GM12801 (cell line): Measurements from ENCODE around the gene TMEM135.

Experiments used
- TF ChIP-seq, protein P1 (sequence below): IDR thresholded peaks from one replicate; pipeline ENCODE4 v1.5.1; 2011; ENCODE audit warnings: control low read depth; ENCODE audit not compliant: insufficient read length; ENCODE audit errors: extremely low read depth

Gene TMEM135

DNA sequence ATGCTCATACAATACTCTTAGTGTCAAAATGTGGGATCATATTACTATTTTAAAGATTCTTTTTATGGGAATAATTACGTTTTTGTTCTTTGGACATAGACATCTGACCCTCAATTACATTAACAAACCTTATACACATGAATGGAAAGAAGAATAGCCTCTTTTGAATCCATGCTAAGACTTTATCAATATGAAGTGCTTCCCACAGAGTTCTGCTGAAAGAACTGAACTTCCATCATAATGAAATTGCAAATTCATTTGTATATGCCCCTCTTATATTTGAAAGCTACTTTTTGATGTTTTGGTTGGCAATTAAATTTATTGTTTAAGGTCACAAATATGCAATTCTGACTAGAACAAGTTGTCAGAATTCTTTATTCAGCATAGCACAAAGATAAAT, 254.9 kb downstream of the TMEM135 start:
- TF ChIP-seq, protein P1, sequence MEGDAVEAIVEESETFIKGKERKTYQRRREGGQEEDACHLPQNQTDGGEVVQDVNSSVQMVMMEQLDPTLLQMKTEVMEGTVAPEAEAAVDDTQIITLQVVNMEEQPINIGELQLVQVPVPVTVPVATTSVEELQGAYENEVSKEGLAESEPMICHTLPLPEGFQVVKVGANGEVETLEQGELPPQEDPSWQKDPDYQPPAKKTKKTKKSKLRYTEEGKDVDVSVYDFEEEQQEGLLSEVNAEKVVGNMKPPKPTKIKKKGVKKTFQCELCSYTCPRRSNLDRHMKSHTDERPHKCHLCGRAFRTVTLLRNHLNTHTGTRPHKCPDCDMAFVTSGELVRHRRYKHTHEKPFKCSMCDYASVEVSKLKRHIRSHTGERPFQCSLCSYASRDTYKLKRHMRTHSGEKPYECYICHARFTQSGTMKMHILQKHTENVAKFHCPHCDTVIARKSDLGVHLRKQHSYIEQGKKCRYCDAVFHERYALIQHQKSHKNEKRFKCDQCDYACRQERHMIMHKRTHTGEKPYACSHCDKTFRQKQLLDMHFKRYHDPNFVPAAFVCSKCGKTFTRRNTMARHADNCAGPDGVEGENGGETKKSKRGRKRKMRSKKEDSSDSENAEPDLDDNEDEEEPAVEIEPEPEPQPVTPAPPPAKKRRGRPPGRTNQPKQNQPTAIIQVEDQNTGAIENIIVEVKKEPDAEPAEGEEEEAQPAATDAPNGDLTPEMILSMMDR: no peak

DNA sequence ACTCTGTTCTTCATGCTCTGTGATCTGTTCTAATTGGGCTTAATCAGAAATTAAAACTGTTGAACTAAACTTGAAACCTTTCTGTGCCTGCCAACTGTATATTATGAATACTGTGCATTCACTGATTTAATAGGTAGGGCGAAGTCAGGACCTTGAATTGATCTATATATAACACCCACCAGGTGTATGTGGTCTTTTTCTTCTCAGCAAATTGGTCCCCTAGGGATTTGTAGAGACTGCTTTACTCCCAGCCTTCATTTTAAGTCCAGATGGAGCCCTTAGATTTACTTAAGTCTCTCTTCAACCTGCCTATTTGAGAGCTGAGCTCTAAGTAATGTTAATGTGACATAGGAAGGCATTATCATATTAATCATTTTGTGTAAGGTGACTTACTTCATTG, 257.5 kb downstream of the TMEM135 start:
- TF ChIP-seq, protein P1: no peak

DNA sequence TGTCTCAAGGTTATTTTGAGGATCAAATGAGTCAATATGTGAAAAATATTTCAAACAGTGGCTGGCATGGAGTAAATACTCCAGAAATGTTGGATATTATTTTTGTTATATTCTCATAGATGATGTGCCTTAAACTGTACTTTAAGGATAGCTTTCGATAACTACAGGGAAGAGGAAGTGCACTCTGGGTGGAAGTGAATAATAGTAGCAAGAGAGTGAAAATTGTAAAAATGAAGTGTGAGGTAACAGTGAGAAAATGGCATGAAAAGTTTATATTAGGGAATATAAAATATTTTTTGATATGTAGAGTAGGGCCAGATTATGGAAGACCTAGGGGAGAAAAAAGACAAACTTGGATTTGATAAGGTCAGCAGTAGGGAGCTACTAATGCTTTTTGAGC, 258.9 kb downstream of the TMEM135 start:
- TF ChIP-seq, protein P1: no peak

DNA sequence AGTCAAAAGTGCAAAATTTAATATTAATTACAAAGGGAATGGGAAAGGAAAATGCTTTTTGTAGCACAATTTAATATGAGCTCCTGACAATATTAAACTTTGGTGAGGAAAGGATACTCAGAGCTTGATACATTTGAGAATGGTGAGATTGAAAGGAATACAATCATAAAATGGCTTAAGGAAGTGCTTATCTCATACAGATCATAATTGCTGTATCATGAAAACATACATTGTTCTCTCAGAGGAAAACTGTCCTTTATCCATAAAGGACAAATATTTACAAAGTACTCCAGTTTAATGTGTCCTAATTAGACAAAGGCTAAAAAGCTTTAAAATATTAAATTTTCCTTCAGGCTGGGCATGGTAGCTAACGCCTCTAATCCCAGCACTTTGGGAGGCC, 260.4 kb downstream of the TMEM135 start:
- TF ChIP-seq, protein P1: no peak

DNA sequence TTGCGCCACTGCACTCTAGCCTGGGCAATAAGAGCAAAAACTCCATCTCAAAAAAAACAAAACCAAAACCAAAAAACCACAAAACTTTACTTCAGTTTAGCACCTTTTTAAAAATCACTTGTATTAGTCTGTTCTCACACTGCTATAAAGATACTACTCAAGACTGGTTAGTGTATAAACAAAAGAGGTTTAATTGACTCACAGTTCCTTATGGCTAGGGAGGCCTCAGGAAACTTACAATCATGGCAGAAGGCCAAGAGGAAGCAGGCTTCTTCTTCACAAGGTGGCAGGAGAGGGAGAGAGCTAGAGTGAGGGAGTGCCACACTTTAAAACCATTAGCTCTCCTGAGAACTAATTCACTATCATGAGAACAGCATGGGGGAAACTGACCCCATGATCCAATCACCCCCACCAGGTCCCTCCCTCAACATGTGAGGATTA, 261.3 kb downstream of the TMEM135 start:
- TF ChIP-seq, protein P1: no peak

DNA sequence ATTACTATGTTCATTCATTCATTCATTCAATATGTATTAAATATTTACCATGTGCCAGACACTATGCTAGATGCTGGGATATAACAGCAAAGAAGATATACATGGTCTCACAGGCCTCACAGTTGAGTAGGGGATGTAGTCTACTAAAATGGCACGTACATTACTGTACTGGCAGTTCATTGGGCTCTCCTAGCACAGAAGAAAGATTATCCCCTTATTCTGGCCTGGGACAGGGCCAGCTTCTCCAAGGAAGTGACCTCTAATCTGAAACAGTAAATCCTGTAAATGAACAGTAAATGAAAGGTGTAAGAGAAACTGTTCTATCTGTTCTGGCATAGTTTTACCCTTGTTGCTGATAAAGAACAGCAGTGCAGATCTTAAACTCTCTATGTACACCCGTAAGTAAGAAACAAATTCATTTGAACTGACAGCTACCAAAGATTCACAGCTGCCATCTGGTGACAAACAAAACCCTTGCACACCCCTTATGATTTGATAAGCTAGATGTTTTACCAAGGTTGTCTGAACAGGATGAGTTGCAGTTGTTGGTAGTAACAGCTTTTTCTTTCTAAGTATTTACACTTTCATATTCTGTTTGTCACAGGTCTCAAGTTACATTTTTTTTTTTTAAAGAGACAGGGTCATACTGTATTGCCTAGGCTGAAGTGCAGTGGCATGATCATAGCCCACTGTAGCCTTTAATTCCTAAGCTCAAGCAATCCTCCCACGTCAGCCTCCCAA, 263.1 kb downstream of the TMEM135 start:
- TF ChIP-seq, protein P1: no peak

DNA sequence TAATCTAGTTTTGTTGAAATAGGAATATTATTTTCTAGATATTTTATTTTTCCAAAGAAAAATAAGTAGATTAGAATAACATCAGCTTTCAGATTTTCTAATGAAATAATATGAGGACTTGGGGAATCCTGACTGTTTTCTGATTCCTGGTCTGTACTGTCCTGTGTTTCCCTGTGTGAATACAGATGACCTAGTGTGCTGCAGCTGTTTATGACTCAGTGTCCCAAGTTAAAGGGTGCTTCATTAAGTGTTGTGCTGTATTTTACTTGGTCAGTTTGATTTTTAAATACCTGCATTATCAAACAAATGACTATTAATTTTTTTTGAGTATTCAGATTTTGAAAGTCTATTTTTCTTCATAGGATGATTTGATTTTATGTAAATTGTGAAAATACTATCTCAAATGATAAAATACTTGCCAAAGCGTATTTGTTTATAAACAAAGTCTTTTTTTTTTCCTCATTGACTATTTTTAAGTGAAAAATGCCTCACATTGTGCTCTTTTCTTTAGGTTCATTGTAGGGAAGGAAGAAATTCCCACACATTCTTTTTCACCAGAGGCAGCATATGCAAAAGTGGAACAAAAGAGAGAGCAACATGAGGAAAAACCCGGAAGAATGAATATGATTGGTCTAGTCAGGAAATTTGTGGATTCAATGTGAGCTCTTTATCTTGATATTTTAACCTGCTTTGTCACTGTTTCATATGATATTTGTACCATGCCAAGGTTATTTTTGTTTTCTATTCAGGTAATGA, 264.2 kb downstream of the TMEM135 start:
- TF ChIP-seq, protein P1: no peak
